Chondrocyte (in vitro differentiated cells): ENCODE measurements around the gene ZNF740. TPM values are rescaled to one million over a fixed set of nuclear protein-coding genes. Genes with fewer than 3 reads are reported as not detected.
"Not testable (repeated sequence)": the region's sequence is repeated elsewhere in the genome, so short reads cannot be mapped to it uniquely, and the experiment has no call there.

Source experiments
- DNase-seq: peaks from one replicate; pipeline ENCODE4 v3.0.0; 2021; ENCODE audit warnings: mixed read lengths, low spot score
- H3K27ac Mint-ChIP-seq: one replicate; pipeline ENCODE4 v1.8.0; 2021; ENCODE audit warnings: mild to moderate bottlenecking, moderate library complexity, mixed read lengths; ENCODE audit not compliant: unreplicated experiment
- H3K27me3 Mint-ChIP-seq: 2 replicates; pipeline ENCODE4 v1.8.0; 2021; ENCODE audit warnings: low read depth, mixed read lengths
- H3K36me3 Mint-ChIP-seq: 2 replicates; pipeline ENCODE4 v1.8.0; 2021; ENCODE audit warnings: low read depth, mixed read lengths
- H3K4me1 Mint-ChIP-seq: 2 replicates; pipeline ENCODE4 v1.8.0; 2021; ENCODE audit warnings: low read depth, mild to moderate bottlenecking, mixed read lengths
- H3K4me3 Mint-ChIP-seq: one replicate; pipeline ENCODE4 v1.8.0; 2021; ENCODE audit warnings: mild to moderate bottlenecking, moderate library complexity, mixed read lengths; ENCODE audit not compliant: unreplicated experiment
- H3K9me3 Mint-ChIP-seq: 2 replicates; pipeline ENCODE4 v1.8.0; 2021; ENCODE audit warnings: low read depth, mixed read lengths
- CTCF ChIP-seq: fragments of 200-600 bp; sonication (generic); IDR thresholded peaks from 2 replicates; pipeline ENCODE4 v1.5.0; 2021; ENCODE audit warnings: antibody characterized with exemption, mild to moderate bottlenecking, moderate library complexity
- total RNA-seq: library from RNA; stranded (reverse); gene quantifications from 3 replicates; pipeline ENCODE4 v1.2.1, GENCODE V29; 2021

ZNF740 gene
- total RNA-seq, 1 donor from 2014 or later, result 36.7 TPM

GRCh38 chr12:53172352-53172751 lies 8.2 kb upstream of the ZNF740 start:
- Mint-ChIP-seq H3K4me3 (no peak overlapping the region), H3K27ac (no peak overlapping the region), H3K4me1 (peaks cover 15% of the 10 kb centered on the region), H3K27me3 (no peaks in the 10 kb centered on the region), H3K9me3 (no peaks in the 10 kb centered on the region), H3K36me3 (peaks cover 14% of the 10 kb centered on the region)
- DNase-seq, result peak; percentile 68
- no peak for TF ChIP-seq CTCF

GRCh38 chr12:53173085-53173715 lies 7.3 kb upstream of the ZNF740 start:
- DNase-seq, result peak; percentile 54
- no peak overlapping the region for H3K27ac Mint-ChIP-seq
- H3K27me3 Mint-ChIP-seq, result no peaks in the 10 kb centered on the region

GRCh38 chr12:53174881-53175491 lies 5.5 kb upstream of the ZNF740 start:
- Mint-ChIP-seq H3K4me3 (no peak overlapping the region), H3K36me3 (peaks cover 8% of the 10 kb centered on the region)
- DNase-seq, result peak; percentile 37

More at GRCh38 chr12:53173085-53173715, 7.3 kb upstream of the ZNF740 start:
- no peak for TF ChIP-seq CTCF
- Mint-ChIP-seq H3K4me3 (no peak overlapping the region), H3K36me3 (peaks cover 12% of the 10 kb centered on the region), H3K9me3 (no peaks in the 10 kb centered on the region), H3K4me1 (peaks cover 15% of the 10 kb centered on the region)

GRCh38 chr12:53176750-53177149 lies 3.8 kb upstream of the ZNF740 start:
- Mint-ChIP-seq H3K4me3 (no peak overlapping the region), H3K4me1 (peaks cover 33% of the 10 kb centered on the region), H3K9me3 (no peaks in the 10 kb centered on the region), H3K27ac (no peak overlapping the region), H3K36me3 (peaks cover 2% of the 10 kb centered on the region), H3K27me3 (no peaks in the 10 kb centered on the region)
- no peak for DNase-seq
- TF ChIP-seq CTCF, result no peak

More at GRCh38 chr12:53174881-53175491, 5.5 kb upstream of the ZNF740 start:
- H3K27me3 Mint-ChIP-seq, result no peaks in the 10 kb centered on the region
- H3K9me3 Mint-ChIP-seq, result no peaks in the 10 kb centered on the region
- no peak overlapping the region for H3K27ac Mint-ChIP-seq
- TF ChIP-seq CTCF, result peak; percentile 47
- H3K4me1 Mint-ChIP-seq, result peaks cover 27% of the 10 kb centered on the region

- H3K27me3 Mint-ChIP-seq, H3K9me3 Mint-ChIP-seq, H3K36me3 Mint-ChIP-seq, H3K4me3 Mint-ChIP-seq, H3K27ac Mint-ChIP-seq: not testable (repeated sequence)
- peak; percentile 21 for DNase-seq
- H3K4me1 Mint-ChIP-seq, result peaks cover 37% of the 10 kb centered on the region
These were observed 3.1 kb upstream of the ZNF740 start for GRCh38 chr12:53177447-53177846.

GRCh38 chr12:53178803-53179202 lies 1.7 kb upstream of the ZNF740 start:
- not testable (repeated sequence) for H3K4me3 Mint-ChIP-seq, DNase-seq, H3K36me3 Mint-ChIP-seq, H3K27ac Mint-ChIP-seq, H3K27me3 Mint-ChIP-seq, H3K9me3 Mint-ChIP-seq
- H3K4me1 Mint-ChIP-seq, result peaks cover 51% of the 10 kb centered on the region
